ENCODE measurements around the gene HSPA4.
A peak's percentile ranks its signal among the peaks of the same experiment; 100 is the strongest.

Gene HSPA4

DNA sequence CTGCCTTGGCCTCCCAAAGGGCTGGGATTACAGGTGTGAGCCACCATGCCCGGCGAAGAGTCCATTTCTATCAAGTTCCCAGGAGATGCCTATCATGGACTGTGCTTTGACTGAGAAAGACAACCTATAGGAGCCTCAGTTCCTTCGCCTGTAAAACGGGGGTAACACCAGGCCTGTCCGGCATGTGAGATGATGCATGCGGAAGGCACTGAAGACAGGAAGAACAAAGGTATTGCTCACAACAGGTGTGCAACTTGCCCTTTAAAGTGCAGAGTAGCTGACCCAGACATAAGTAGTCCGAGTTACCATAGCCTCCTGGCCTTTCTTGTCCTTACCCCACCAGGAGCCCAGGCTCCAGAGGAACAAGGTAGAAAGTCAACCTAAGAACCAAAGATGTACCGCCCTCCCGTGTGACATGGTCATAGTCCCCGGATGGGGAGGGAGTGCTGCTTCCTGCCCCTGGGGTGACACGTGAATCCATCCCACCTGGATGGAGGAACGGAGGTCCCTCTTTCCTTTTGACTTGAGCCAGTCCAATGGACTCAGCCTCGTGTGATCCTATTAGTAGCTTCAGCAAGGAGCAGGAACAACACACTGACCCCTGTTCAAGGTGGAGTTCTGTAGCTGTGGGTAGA, 60.3 kb downstream of the HSPA4 start:
- H3K27me3 ChIP-seq (ENCODE audit: insufficient read depth, poor library complexity, severe bottlenecking) = no peaks in the 10 kb centered on the region
- H3K36me3 ChIP-seq (ENCODE audit: low read depth) = no peaks in the 10 kb centered on the region
- no peak overlapping the region for H3K27ac ChIP-seq (ENCODE audit: poor library complexity, severe bottlenecking)
- no peaks in the 10 kb centered on the region for H3K9me3 ChIP-seq (ENCODE audit: severe bottlenecking)
- no peak overlapping the region for H3K4me3 ChIP-seq (ENCODE audit: severe bottlenecking)
- no peak for ATAC-seq (ENCODE audit: low read depth)
- peaks cover 5% of the 10 kb centered on the region for H3K4me1 ChIP-seq (ENCODE audit: insufficient read depth, poor library complexity, severe bottlenecking)
- no peak for DNase-seq (ENCODE audit: low spot score)
- TF ChIP-seq, protein P1, sequence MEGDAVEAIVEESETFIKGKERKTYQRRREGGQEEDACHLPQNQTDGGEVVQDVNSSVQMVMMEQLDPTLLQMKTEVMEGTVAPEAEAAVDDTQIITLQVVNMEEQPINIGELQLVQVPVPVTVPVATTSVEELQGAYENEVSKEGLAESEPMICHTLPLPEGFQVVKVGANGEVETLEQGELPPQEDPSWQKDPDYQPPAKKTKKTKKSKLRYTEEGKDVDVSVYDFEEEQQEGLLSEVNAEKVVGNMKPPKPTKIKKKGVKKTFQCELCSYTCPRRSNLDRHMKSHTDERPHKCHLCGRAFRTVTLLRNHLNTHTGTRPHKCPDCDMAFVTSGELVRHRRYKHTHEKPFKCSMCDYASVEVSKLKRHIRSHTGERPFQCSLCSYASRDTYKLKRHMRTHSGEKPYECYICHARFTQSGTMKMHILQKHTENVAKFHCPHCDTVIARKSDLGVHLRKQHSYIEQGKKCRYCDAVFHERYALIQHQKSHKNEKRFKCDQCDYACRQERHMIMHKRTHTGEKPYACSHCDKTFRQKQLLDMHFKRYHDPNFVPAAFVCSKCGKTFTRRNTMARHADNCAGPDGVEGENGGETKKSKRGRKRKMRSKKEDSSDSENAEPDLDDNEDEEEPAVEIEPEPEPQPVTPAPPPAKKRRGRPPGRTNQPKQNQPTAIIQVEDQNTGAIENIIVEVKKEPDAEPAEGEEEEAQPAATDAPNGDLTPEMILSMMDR (IDR thresholded peaks at IDR 0.05; ENCODE audit: poor library complexity, severe bottlenecking) = no peak

GRCh38 chr5:133113331-133114061, 61.7 kb downstream of the HSPA4 start:
- Histone ChIP-seq H3K27me3 (ENCODE audit: insufficient read depth, poor library complexity, severe bottlenecking) (no peaks in the 10 kb centered on the region), H3K36me3 (ENCODE audit: low read depth) (no peaks in the 10 kb centered on the region), H3K4me3 (ENCODE audit: severe bottlenecking) (no peak overlapping the region), H3K27ac (ENCODE audit: poor library complexity, severe bottlenecking) (no peak overlapping the region), H3K9me3 (ENCODE audit: severe bottlenecking) (no peaks in the 10 kb centered on the region), H3K4me1 (ENCODE audit: insufficient read depth, poor library complexity, severe bottlenecking) (peaks cover 5% of the 10 kb centered on the region)
- DNase-seq (ENCODE audit: low spot score) (no peak), ATAC-seq (ENCODE audit: low read depth) (peak; percentile 55)
- TF ChIP-seq, protein P1 (IDR thresholded peaks at IDR 0.05; ENCODE audit: poor library complexity, severe bottlenecking) = no peak

DNA sequence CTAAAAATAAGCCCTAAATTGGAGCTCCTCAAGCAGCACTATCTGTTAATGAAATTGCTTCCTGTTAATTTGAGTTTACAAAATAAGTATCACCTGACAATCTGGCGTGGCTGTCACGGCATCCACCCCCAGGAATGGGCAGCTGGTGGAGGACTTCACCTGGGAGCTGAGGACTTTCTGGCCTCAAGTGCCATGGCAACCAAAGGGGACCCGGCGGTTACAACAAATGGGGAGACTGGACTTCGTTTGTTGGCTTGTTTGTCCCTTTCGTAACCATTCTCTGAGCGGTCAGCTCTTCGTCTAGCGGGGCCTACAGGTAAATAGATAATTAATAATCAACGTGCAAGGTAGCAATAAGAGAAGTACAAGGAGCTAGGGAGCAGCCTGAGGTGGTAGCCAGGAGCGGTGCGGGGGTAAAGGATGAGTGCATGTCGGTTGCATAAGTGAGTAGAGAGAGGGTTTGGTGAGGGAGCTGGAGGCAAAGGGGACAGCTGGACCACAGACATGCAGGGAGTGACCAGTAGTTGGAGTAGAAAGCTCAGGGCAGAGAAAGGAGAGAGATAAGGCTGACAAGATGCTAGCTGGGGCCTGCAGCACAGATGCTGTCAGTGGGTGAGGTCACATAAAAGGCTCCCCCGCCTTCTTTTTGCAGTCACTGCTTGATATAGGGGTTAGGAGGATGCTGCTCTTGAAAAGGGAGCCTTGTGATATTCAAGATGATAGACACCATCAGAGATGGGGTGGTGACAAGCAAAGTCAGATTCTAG, 62.5 kb downstream of the HSPA4 start:
- ATAC-seq (ENCODE audit: low read depth) = no peak
- Histone ChIP-seq H3K4me3 (ENCODE audit: severe bottlenecking) (no peak overlapping the region), H3K27me3 (ENCODE audit: insufficient read depth, poor library complexity, severe bottlenecking) (no peaks in the 10 kb centered on the region), H3K27ac (ENCODE audit: poor library complexity, severe bottlenecking) (no peak overlapping the region), H3K36me3 (ENCODE audit: low read depth) (no peaks in the 10 kb centered on the region), H3K4me1 (ENCODE audit: insufficient read depth, poor library complexity, severe bottlenecking) (peaks cover 5% of the 10 kb centered on the region), H3K9me3 (ENCODE audit: severe bottlenecking) (no peaks in the 10 kb centered on the region)
- TF ChIP-seq, protein P1 (IDR thresholded peaks at IDR 0.05; ENCODE audit: poor library complexity, severe bottlenecking) = no peak
- DNase-seq (ENCODE audit: low spot score) = no peak

DNA sequence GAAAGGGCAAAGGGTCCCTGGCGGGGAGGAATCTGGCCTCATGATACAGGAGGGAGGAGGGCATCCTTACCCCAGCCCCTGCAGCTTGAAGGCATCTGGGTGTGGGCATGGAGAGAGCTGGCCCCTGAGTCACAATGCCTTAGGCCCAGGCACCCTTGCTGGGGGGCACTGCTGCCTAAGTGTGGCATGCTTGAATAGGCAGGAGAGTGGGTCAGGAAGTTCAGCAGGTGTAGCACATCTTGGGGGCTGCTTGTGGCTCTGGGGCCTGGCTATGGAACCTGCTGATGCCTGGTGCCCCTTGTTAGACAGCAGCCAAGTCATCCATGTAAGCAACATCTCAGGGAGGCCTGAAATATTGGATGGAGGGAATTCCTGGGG, 63.1 kb downstream of the HSPA4 start:
- TF ChIP-seq, protein P1 (IDR thresholded peaks at IDR 0.05; ENCODE audit: poor library complexity, severe bottlenecking) = no peak
- Histone ChIP-seq H3K27me3 (ENCODE audit: insufficient read depth, poor library complexity, severe bottlenecking) (no peaks in the 10 kb centered on the region), H3K4me1 (ENCODE audit: insufficient read depth, poor library complexity, severe bottlenecking) (peaks cover 5% of the 10 kb centered on the region), H3K9me3 (ENCODE audit: severe bottlenecking) (no peaks in the 10 kb centered on the region), H3K27ac (ENCODE audit: poor library complexity, severe bottlenecking) (no peak overlapping the region), H3K36me3 (ENCODE audit: low read depth) (no peaks in the 10 kb centered on the region), H3K4me3 (ENCODE audit: severe bottlenecking) (no peak overlapping the region)
- DNase-seq (ENCODE audit: low spot score) (no peak), ATAC-seq (ENCODE audit: low read depth) (no peak)

Data from RWPE2 (cell line).